ENCODE results near the gene CBLB.
A peak's percentile ranks its signal among the peaks of the same experiment; 100 is the strongest.

The CBLB gene

DNA sequence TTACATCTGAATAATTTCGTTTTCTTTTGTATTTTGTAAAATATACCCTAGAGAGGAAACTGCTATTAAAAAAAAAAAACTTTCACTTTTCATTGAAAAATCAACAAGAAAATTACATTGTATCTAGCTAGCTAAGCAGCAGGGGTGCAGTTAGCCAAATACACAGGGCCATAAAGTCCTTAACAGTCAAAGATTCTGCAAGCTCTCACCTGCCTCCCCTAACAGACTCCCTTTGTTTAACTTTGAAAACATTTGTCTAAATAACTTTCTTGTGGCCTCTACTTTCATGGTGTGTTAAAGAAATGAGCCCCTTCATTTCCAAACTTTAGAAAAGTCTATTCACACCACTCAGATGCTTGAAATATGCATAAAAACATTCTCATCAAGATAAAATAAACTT lies 23.3 kb downstream of the CBLB start:
- DNase-seq, result no peak

DNA sequence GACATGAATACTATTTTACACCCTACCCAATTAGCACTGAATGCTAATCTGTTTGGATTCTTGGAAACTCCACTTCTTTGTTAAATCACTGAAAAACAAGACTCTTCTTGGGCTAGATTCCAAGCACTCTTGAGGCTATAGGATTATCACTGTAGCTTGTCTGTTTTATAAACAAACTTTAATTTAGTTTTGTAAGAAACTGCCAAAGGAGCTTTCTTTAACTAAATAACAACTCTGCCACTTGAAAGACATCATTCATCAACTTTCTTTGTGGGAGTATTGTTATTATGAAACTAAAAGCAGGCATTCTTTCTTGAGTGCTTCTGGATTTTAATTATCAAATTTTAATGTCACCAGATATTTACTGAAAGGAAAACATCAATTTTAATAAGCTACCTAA lies 24.1 kb downstream of the CBLB start:
- no peak for DNase-seq

DNA sequence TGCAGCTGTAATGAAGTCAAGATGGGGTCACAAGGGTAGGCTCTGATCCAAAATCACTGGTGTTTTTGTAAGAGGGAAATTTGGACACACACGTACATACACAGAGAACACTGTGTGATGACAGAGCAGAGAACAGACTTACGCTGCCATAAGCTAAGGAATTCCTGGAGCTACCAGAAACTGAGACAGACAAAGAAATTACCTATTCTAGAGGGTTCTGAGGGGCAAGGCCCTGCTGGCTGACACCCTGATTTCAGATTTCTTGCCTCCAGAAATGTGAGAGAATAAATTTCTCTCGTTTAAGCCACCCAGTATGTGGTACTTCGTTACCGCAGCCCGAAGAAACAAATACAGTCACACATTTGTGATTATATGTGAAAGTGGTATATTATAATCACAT lies 24.8 kb downstream of the CBLB start:
- no peak for DNase-seq

DNA sequence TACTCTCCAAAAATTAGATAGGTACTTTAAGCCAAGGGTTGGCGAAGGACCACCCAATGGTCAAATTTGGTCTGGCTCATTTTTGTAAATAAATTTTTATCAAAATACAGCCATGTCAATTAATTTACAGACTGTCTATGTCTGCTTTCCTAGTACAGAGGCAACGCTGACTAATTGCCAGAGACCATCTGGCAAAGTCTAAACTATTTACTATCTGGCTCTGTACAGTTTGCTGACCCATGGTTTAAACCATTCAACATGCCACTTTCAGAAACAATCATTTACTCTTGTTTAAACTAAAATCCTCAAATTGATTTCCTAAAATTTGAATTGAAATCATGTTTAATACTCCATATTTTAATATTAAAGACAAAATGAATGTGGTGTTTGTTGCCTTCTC lies 25.9 kb downstream of the CBLB start:
- DNase-seq, result no peak

DNA sequence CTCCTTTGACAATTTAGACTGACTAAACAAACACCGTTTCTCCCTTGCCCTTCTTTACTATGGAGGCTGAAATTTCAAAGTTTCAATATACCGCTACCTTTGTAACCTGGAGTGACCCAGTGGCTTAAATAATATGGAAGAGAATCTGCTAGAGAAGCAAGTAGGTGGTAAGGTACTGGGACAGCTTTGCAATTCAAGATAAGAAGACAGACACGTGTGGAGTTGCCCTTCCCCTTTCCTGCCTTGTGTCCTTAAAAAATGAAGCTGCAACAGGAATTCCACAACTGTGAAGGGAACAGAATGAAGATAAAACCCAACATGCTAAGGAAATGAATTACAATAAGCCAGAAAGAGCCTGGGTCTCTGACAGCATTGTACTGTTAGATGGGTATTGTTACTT lies 26.4 kb downstream of the CBLB start:
- DNase-seq, result no peak

DNA sequence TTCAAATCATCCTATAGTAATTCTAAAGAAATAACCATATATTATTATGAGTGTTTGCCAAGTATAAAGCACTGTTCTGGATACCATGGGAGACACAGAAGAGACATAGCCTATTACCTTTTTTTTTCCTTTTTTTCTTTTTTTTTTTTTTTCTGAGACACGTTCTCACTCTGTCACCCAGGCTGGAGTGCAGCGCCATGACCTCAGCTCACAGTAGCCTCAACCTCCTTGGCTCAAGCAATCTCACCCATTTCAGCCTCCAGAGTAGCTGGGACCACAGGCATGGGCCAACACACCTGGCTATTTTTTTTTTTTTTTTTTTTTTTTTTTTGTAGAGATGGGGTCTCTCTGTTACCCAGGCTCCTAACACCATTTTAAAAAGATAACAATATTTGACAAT lies 30.9 kb downstream of the CBLB start:
- DNase-seq, result no peak

DNA sequence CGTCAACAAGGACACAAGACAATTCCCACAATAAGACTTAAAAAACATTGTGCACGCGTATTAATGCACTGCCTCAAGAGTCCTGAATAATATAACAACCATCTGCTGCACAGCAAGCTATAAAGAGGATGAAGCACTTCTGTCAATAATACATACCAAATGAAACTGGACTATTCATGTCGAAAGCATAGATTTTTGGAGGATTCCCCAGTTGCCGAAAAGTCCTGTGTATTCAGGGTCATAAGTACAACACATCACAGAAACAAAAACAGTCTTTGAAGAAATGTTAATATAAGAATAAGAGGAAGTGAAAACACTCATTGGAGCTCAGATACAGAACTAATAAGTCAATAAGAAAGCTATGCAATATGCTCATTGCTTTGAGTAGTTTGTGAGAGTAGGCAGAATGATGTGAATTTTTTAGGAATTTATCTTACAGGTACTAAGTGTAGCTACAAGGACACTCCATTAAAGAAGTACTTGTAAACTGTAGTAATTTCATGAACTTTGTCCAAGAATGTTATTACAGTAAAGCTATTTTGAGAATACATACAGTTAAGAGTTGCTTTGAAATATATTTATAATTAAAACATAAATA lies 31.6 kb downstream of the CBLB start:
- no peak for DNase-seq

DNA sequence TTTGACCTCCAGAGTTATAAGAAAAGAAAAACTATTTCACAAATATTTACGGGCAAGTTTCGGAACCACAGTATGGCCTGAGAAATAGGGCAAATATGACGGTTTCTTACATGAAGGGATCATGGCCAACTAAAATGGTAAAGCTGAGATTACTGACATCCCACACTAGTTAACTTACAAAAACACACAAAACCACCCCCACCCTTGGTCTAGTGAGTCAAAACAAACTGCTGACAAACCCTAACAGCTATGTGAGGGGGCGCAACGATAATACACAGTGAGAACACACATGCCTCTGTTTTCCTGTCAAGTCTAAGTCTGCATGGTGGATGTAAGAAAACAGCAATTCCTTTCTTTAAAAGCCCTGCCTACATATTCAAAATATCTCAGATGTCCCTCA lies 32.3 kb downstream of the CBLB start:
- peak; percentile 63 for DNase-seq

DNA sequence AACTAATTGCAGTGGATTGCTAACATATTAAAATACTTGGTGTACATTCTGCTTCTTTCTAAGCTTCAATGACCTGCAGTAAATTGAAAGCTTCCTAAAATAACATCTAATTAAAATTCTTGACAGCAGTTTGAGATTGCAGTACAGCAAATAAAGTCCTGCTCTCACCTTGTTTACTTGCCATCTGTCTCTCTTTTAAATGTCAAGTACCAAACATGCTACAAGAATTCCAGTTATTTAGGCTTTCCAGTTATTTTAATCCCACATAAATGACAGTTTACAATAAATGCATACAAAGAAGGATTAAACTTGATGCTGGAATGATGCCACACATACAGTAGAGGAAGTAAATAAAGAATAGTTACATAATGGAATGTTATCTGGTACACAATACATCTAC lies 33.2 kb downstream of the CBLB start:
- DNase-seq, result no peak

DNA sequence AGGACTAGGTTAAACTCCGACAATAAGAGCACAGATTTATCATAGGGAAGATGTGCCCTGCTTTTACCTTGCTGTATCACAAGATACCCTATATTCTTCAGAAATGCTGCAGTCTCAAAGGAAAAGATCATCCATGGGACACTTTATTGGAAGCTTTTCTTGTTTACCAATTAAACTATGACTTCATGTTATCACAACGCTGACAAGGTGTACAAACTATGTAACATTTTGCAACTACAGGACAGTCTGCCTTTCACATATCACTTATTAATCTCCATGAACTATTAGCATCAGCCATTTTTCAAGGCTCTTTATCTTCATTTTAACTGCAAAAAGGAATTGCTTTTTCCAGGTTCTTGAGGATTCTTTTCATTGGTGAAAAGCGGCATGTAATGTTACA lies 34.0 kb downstream of the CBLB start:
- no peak for DNase-seq

DNA sequence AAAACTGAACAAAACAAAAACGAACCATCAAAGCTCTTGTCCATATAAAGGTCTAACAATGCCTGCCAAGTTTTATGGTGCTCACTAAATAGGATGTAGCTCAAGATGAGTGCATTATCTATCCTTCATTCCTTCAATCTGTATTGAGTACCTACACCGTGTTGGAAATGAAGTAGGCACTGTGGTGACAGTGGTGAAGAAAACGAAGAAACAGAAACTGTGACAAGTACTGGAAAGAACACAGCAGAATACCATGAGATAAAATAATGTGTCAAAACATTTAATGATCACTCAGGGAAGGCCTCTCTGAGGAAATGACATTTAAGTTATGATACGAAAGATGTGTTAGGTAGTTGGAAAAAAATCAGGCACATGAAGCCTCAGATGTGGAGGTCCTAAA lies 36.2 kb downstream of the CBLB start:
- DNase-seq, result no peak

DNA sequence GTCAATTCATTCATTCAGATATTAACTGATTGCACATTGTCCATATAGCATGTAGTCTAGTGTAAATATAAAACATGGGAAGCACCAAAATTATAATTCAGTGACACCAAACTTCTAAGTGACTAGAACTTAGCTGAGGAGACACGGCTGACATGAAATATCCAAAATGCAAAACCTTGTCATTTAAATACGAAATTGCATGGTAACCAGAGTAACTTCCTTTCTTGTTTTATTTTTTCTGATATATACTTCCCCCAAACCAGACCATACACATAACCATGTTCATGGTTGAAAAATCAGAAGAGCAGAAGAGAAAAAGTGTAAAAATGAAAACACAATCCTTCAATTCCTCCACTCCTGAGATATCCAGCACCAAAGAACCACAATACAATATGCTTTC lies 38.0 kb downstream of the CBLB start:
- no peak for DNase-seq

DNA sequence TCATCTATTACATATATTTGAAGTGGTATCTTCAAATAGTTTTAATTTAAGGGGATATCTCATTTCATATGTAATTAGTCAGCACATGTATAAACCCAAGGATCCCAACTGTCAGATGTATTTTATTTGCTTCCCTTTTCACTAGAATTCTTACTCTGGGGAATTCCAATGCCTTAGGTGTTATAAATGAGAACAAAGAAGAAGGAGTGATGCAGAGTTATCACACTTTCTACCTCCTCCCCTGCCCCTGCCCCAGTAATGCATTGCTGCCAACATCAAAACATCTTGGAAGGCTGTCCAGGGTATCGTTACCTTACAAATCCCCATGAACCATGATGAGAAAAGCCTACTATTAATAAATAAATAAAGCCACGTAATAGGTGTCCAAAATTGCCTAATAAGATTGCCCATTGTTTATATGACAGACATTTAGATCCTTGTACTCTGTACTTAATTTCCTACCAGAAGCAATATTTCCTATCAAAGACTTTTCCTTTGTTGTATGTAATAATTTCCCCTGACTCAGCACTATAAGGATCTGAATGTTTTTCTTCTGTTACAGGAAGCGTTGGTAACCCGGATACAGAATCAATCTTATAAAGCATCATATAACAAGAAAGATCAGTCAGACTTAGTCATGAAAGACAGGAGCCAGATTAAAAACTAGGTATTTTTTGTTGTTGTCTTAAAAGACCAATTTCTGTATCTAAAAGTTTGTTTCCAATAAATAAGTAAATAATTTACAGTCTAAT lies 38.8 kb downstream of the CBLB start:
- no peak for DNase-seq

DNA sequence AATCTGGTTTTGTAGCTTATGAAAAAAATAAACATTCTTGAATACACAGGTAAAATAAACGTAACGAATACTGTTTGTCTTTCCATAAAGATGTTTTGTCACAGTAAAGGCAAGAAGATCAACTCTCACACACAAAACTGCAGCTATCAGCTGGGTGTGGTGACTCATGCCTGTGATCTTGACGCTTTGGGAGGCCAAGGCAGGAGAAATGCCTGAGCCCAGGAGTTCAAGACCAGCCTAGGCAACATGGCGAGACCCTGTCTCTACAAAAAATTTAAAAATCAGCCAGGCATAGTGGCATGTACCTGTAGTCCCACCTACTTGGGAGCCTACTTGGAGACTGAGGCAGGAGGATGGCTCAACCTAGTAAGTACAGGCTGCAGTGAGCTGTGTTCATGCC lies 39.6 kb downstream of the CBLB start:
- no peak for DNase-seq

DNA sequence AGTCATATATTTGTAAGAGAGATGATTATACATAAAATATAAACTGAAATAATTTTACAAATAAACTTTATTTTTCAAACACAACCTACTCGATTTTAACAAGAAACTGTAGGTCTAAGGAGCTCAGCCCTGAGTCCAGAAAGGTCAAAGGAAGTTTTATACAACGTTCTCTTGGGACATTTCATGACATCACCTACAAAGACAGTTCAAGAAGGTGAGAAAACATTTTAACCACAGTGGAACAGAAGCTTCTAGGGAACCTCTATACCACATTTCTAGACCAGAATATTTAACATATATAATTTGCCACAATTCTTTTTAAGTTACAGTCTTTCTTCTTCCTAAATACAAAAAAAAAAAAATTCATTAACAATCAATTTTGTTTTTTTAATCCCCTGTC lies 40.1 kb downstream of the CBLB start:
- DNase-seq, result no peak

DNA sequence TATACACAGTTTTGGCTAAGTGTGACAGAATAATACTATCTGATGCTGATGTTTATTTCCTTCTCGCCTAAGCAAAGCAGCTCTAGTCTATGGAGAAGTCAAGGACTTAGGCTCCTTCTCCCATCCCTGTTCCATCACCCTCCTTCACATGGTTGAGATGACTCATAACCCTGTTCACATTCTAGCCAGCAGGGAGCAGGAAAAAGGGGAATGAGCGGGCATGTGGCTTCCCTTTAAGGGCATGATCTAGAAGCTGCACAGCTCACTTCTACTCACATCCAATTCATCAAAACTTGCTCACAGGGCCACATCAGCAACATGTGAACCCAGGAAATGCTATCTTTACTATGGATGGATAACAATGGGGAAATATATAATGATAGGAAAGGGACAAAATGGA lies 40.9 kb downstream of the CBLB start:
- DNase-seq, result peak; percentile 11

DNA sequence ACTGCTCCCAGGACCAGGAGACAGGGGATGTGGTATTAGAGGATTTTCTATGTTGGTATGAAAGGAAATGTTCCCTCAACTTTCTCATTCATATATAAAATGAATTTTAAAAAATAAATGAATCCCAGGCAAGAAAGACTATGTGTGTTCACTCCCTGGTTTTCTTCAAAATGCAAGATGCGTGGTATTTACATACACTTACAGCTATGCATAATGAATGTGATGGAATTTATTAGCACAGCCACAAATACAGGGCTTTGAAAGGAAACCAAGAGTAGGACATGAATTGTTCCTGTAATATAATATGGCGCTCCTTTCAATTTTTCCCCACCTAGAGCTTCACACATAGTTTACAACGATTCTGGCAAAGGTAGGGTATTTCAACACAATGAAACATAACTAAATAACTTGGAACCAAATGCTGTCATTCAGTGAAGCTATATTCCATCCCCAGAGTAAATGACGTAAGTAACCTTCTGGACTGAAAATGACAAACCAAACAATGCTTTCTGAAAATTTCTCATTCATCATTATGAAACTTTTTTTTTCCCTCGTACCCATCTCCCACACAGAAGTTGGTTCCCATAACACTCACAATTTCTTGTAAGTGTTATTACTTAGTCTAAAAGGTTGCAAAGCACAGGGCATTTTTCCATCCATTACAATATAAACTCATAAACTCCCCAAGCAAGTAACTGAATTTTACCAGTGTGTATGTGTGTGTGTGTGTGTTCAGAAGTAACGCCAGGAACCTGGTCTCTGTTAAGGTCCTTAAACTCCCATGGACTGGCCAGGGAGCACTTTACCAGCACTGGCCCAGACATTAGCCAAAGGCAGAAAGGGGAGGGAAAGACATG lies 41.8 kb downstream of the CBLB start:
- DNase-seq, result no peak

DNA sequence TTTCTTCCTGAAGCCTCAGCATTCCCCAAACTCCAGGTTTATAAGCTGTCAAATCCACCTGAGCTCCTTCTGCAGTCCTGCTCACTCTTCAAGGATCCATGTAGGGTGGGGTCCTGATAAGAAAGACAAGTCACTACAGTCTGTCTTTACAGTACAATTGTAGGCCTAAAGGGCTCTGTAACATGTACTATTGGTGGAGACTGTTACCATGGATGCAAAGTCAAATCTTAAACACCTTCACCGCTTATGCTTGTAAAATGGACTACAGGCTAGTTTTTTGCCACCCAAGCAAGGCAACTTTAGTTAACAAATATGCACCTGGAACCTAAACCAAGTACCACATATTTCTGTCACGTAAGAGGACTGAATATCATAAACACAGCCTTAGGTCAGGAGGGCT lies 44.7 kb downstream of the CBLB start:
- DNase-seq, result no peak

DNA sequence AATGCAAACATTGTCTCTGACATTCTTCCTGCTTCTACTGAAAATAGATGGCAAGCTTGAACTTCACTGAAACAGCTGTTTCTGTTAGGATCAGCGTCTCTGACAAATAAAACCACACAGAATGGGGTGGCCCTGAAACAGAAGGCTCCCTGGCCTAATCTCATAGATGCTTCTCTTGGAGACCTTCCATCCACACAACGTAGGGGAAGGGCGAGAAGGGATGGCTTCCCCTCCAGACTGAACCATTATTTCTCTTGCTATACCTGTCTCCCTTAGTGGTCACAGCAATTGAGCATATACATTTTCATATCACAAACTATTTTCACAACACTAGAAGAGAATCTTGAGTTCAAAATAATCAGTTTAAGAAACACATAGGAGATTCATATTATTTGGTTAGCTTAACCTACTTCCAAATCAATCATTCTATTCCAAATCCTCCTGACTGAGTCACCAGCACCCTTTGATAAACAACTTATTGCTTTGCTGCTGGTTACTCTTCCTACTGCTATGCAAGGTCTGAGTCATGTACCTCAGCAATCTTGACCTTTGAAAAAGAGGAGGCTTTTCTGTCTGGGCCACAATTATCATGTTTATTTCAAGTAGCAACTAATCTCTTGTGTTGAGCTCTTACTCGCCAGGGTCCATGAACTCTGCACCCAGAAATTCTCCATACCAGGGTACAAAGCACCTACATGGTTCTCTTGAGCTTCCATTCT lies 45.5 kb downstream of the CBLB start:
- peak; percentile 82 for DNase-seq

DNA sequence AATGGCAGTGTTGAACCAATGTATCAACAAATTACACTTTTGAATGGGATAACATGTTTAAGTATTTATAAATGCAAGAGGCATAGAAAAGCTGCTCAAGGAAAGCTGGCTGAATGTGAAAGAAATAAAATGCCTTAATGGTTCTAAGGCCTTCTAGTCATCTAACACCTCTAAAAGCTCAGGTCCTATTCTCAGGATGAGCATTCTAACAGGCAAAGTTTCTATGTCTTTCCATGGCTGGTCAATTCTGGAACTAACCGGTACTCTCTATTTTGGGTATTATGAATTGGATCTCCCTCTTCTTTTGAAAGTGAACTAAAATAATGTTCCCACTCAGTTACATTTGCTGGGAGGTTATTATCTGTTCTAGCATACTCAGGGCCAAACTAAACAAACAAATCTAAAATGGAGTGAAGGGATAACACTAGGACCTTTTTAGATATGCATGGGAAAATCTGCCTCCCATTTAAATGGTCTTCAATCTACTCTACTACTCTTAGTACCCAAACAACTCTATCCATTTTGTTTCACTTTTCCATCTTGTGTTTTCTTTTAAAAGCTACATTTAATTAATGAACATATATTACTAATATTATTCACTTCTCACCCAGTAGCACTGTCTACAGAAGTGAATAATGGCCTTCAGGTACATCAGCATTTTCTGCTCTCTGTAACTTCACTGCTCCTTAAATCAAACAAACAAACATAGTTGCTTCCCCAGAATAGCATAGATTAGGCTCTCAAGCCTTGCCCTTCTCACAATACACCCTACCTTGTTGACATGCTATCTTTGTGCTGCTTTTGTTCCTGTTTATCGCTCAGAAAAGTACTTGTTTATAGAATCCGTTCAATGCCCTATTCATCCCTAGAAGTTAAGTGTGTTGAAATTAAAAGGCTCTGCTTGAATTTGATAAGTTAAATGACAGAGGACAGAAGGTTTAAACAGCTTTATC lies 46.4 kb downstream of the CBLB start:
- no peak for DNase-seq

DNA sequence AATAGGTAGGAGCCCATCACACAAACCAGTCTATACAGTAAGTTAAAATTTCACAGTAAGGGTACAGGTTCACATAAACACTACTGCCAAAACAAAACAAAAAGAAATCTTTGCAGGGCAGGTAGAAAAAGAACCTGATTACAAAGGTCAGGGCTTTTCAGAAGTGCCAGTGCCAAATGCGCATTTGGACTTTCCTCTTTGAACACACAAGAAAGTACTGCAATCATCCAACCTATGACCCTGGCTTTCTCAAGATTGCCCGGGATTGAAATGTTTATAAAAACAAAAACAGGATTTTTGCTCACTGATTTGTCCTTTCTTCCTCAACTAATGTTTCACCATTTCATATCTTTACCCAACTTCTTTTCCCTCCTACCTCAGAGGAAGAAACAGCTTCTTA lies 47.4 kb downstream of the CBLB start:
- no peak for DNase-seq

DNA sequence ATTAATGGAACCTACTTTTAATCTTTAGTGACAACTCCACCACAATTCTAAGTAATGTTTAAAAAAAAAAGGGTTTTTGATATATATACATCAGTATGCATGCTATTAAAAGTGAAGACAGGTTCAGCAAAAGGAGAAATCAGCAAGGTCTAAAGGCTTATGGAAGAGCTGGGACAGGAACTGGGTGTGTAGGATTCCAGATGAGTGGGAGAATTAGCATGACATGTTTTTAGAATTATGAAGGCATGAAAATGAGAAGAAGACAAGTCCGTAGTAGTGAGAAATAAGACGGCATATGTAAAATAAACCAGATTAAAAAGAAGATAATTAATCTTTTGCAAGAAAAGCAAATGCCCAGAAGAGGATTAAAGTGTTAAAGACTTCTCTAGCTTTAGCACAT lies 52.0 kb downstream of the CBLB start:
- DNase-seq, result no peak

All from amniotic stem cell (primary cell).